Stomach smooth muscle (tissue), 2 donors: ENCODE results near the gene FHAD1.

Experiments used
- H3K27ac ChIP-seq: one replicate; pipeline ENCODE4 v1.7.0; 2013; ENCODE audit warnings: mild to moderate bottlenecking, low read length, inconsistent platforms
- H3K27me3 ChIP-seq, 2 donors: one replicate each; pipeline ENCODE4 v1.7.0; 2013; ENCODE audit warnings: low read length in 2 of 2; ENCODE audit not compliant: insufficient read depth in 2 of 2, control insufficient read depth in 1 of 2
- H3K36me3 ChIP-seq, 2 donors: one replicate each; pipeline ENCODE4 v1.7.0; 2013; ENCODE audit warnings: low read length in 2 of 2; ENCODE audit not compliant: control insufficient read depth in 2 of 2, insufficient read depth in 2 of 2
- H3K4me1 ChIP-seq: one replicate; pipeline ENCODE4 v1.7.0; 2013; ENCODE audit warnings: low read length; ENCODE audit not compliant: control insufficient read depth, insufficient read depth
- H3K4me3 ChIP-seq, 2 donors: one replicate each; pipeline ENCODE4 v1.7.0; 2013; ENCODE audit warnings: low read length in 2 of 2
- H3K9ac ChIP-seq, 2 donors: one replicate each; pipeline ENCODE4 v1.7.0; 2013; ENCODE audit warnings: low read length in 2 of 2, mild to moderate bottlenecking in 1 of 2
- H3K9me3 ChIP-seq, 2 donors: one replicate each; pipeline ENCODE4 v1.7.0; 2013; ENCODE audit warnings: low read length in 2 of 2; ENCODE audit not compliant: control insufficient read depth in 2 of 2
- donor health status: healthy.
- donor health status: Pancreatic carcinoma.

FHAD1 gene

GRCh38 chr1:15277933-15278332 lies 30.9 kb downstream of the FHAD1 start:
- Histone ChIP-seq H3K36me3 (no peaks in the 10 kb centered on the region), H3K9ac (no peak overlapping the region), H3K27me3 (no peaks in the 10 kb centered on the region), H3K4me3 (no peak overlapping the region), H3K27ac (no peak overlapping the region), H3K9me3 (no peaks in the 10 kb centered on the region), H3K4me1 (peaks cover 4% of the 10 kb centered on the region)

- peak overlapping the region; percentile 41 for H3K27ac ChIP-seq
- no peaks in the 10 kb centered on the region for H3K9me3 ChIP-seq
- no peak overlapping the region for H3K9ac ChIP-seq
- no peaks in the 10 kb centered on the region for H3K27me3 ChIP-seq
- H3K4me1 ChIP-seq, result peaks cover 20% of the 10 kb centered on the region
- H3K4me3 ChIP-seq, result no peak overlapping the region
- H3K36me3 ChIP-seq, result no peaks in the 10 kb centered on the region
These were observed 32.7 kb downstream of the FHAD1 start for GRCh38 chr1:15279576-15280230.

- H3K4me1 ChIP-seq, result peaks cover 22% of the 10 kb centered on the region
- no peaks in the 10 kb centered on the region for H3K36me3 ChIP-seq
- H3K27me3 ChIP-seq, result no peaks in the 10 kb centered on the region
- H3K9me3 ChIP-seq, result no peaks in the 10 kb centered on the region
- no peak overlapping the region for H3K9ac ChIP-seq
- H3K4me3 ChIP-seq, result no peak overlapping the region
- H3K27ac ChIP-seq, result peak overlapping the region; percentile 41
These were observed 33.4 kb downstream of the FHAD1 start for GRCh38 chr1:15280416-15280815.

- Histone ChIP-seq H3K4me1 (peaks cover 22% of the 10 kb centered on the region), H3K9ac (peak overlapping the region in 1 of 2 donors; percentile 57), H3K36me3 (no peaks in the 10 kb centered on the region), H3K4me3 (no peak overlapping the region), H3K27ac (peak overlapping the region; percentile 91), H3K27me3 (no peaks in the 10 kb centered on the region), H3K9me3 (no peaks in the 10 kb centered on the region)
These were observed 35.0 kb downstream of the FHAD1 start for GRCh38 chr1:15282038-15282437.

DNA sequence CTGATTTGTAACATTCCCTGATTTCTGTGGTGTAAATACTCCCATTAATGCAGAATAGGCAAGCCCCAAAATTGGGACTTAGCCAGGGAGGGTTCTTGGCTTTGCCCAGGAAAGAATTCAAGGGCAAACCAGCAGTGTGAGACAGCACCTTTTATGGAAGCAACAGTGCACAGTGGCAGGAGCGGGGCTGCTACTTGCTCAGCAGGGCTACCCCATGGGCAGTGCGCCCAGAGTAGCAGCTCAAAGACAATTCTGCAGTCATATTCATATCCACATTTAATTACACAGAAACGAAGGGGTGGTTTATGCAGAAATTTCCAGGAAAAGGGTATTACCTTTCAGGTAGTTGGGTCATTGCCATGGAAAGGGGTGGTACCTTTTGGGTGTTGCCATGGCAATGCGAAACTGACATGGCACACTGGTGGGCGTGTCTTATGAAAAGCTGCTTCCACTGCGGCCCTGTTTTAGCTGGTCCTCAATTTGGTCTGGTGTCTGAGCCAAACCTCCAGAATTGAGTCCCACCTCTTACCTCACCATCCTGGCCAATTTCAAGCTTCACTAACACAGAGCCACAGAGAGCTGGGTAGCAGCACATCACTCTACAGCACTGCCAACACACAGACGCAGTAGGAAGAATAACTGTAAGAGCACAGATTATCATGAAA lies 35.9 kb downstream of the FHAD1 start:
- Histone ChIP-seq H3K9me3 (no peaks in the 10 kb centered on the region), H3K4me3 (peak overlapping the region in 1 of 2 donors; percentile 52), H3K27ac (peak overlapping the region; percentile 91), H3K4me1 (peaks cover 22% of the 10 kb centered on the region), H3K27me3 (no peaks in the 10 kb centered on the region), H3K9ac (peak overlapping the region; percentile 57 to 64), H3K36me3 (no peaks in the 10 kb centered on the region)

DNA sequence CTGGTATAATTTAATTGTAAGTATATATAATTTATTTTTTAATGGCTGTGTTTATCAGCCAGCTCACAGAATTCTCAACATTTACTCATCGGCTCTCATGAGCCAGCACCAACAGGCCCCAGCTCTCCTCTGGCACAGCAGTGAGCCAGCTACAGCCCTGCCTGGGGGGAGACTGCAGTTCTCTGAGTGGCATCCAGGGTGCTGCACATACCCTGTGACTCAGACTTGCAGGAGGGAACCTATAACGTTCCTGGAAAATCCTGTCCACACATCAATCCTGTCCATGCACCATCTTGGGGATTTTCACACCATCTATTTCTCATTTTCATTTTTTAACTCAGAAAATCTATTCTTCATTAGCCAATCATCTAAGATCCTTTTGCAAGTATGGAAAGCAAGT lies 36.5 kb downstream of the FHAD1 start:
- no peaks in the 10 kb centered on the region for H3K36me3 ChIP-seq
- H3K9me3 ChIP-seq, result no peaks in the 10 kb centered on the region
- H3K9ac ChIP-seq, result peak overlapping the region; percentile 57 to 64
- peak overlapping the region; percentile 91 for H3K27ac ChIP-seq
- H3K27me3 ChIP-seq, result no peaks in the 10 kb centered on the region
- H3K4me3 ChIP-seq, result no peak overlapping the region
- H3K4me1 ChIP-seq, result peaks cover 22% of the 10 kb centered on the region

DNA sequence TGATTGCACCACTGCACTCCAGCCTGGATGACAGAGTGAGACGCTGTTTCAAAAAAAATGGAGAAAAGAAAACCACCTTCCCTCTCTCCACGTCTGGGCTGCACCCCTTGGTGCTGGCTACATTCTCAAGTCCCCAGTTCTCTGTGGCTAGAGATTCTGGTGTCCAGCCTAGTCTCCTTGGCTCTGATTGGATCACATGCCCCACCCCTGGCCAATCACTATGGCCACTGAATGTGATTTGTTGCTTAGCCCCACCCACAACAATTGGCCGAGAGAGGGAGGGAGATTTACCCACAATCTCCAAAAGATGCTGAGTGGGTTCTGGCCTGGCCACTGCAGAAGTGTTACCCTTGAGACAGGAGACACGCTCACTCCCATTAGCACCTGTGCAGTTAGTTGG lies 39.4 kb downstream of the FHAD1 start:
- H3K9ac ChIP-seq, result no peak overlapping the region
- no peaks in the 10 kb centered on the region for H3K36me3 ChIP-seq
- H3K27ac ChIP-seq, result no peak overlapping the region
- H3K27me3 ChIP-seq, result no peaks in the 10 kb centered on the region
- H3K4me3 ChIP-seq, result no peak overlapping the region
- H3K4me1 ChIP-seq, result peaks cover 22% of the 10 kb centered on the region
- H3K9me3 ChIP-seq, result peaks cover 0 to under 1% of the 10 kb centered on the region in 2 donors

DNA sequence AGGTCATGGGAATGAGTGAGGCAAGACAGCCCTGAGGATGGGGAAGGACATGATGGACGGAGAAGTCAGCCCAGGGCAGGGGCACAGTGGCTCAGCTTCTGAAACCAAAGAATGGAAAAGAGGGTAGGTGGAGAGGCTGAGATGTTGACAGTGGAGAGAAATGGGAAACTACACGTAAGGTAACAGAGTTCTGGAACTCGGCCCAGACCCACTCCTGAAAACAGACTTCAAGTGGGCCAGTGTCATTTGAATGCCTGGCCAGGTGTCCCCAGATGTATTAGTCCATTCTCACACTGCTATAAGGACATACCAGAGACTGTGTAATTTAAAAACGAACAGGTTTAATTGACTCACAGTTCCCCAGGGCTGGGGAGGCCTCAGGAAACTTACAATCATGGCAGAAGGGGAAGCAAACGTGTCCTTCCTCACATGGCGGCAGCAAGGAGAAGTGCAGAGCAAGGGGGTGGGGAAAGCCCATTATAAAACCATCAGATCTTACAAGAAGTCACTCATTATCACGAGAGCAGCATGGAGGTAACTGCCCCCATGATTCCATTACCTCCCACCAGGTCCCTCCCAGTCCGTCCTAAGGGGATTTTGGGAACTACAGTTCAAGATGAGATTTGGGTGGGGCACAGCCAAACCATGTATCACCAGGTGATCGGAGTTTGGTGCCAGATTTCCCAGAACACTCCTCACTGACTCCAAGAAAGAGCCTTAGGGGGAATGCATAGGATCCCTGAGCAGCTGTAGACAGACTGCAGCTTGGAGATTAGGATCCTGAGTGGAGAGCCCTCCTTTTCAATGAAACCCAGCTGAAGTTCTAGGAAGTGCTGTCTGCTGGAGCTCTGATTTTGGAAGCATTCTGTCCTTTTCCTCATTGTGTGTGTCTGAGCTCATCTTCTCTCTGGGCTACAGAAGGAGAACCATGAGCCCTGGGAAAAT lies 40.3 kb downstream of the FHAD1 start:
- no peak overlapping the region for H3K9ac ChIP-seq
- no peaks in the 10 kb centered on the region for H3K36me3 ChIP-seq
- H3K9me3 ChIP-seq, result peaks cover 0 to 3% of the 10 kb centered on the region in 2 donors
- no peak overlapping the region for H3K4me3 ChIP-seq
- no peaks in the 10 kb centered on the region for H3K27me3 ChIP-seq
- H3K27ac ChIP-seq, result no peak overlapping the region
- peaks cover 19% of the 10 kb centered on the region for H3K4me1 ChIP-seq

DNA sequence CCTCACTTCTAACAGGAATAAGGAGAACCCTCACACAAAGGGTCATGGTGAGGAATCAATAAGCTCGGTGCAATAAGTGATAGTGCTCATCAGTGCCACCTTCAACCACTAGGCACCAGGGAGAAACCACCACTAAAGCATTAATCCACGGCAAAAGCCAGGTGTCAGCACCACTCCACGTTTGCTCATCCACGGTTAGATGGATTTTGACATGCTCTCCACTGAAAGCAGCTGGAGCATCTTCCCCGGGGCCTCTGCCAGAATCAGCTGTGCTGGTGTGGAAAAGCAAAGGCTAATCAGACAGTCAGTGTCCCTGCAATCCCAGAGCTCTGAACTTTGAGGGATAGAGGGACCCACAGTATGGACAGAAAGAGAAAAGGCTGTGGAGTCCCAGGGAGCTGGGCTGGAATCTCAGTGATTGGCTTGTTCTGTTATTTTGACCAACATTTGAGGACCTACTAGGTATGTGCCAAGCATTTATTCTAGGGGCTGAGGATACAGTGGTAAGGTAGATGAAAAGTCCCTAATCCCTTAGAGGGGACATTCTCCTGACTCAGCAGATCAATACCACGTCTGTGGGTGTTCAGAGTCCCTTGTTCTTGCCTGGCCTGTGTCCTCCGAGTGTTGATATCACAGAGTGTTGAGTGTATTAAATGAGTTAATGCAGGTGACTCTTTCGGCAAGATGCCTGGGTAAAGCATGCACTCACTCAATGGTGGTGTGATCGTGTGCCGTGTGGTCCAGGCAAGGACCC lies 41.3 kb downstream of the FHAD1 start:
- Histone ChIP-seq H3K4me1 (peaks cover 15% of the 10 kb centered on the region), H3K9ac (no peak overlapping the region), H3K9me3 (peaks cover 0 to 3% of the 10 kb centered on the region in 2 donors), H3K4me3 (no peak overlapping the region), H3K27me3 (no peaks in the 10 kb centered on the region), H3K36me3 (no peaks in the 10 kb centered on the region), H3K27ac (no peak overlapping the region)

DNA sequence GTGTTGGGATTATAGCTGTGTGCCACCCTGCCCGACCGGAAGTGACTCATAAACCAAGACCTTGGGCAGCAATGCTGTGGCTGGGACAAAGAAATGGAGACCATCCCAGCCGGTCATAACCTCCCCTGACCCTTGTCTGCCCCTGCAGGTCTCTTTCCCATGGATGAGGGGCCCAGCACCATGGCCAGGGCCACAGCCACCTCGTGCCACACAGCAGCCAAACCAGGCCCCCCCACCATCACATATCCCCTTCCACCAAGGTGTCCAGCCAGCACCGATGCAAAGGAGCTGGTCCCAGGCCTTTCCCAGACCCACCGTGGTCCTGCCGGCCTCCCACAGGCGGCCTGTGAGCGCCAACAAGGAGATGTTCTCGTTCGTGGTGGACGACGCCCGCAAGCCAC lies 42.2 kb downstream of the FHAD1 start:
- H3K4me1 ChIP-seq, result peaks cover 7% of the 10 kb centered on the region
- no peak overlapping the region for H3K9ac ChIP-seq
- no peaks in the 10 kb centered on the region for H3K36me3 ChIP-seq
- peaks cover 0 to 3% of the 10 kb centered on the region in 2 donors for H3K9me3 ChIP-seq
- no peak overlapping the region for H3K27ac ChIP-seq
- no peak overlapping the region for H3K4me3 ChIP-seq
- H3K27me3 ChIP-seq, result no peaks in the 10 kb centered on the region
